DOHH2 (cell line): ENCODE data around the gene RPAP3.

Experiments
- H3F3A ChIP-seq: fragments of 200-600 bp; sonication (generic), shearing (Covaris generic); 2 replicates; pipeline ENCODE4 v1.6.0; 2016; ENCODE audit warnings: antibody characterized with exemption, mild to moderate bottlenecking; ENCODE audit not compliant: control insufficient read depth, insufficient read depth
- H3K27ac ChIP-seq: fragments of 200-600 bp; sonication (generic); 2 replicates; pipeline ENCODE4 v1.5.1; 2014; ENCODE audit warnings: low read depth, mild to moderate bottlenecking, low read length, moderate library complexity
- H3K27me3 ChIP-seq: fragments of 200-600 bp; sonication (generic); 2 replicates; pipeline ENCODE4 v1.6.1; 2014; ENCODE audit warnings: mild to moderate bottlenecking, low read length, mixed read lengths; ENCODE audit not compliant: control insufficient read depth
- H3K36me3 ChIP-seq: fragments of 200-600 bp; sonication (generic); 2 replicates; pipeline ENCODE4 v1.6.1; 2014; ENCODE audit warnings: mild to moderate bottlenecking, low read length, moderate library complexity, mixed read lengths; ENCODE audit not compliant: control insufficient read depth
- H3K4me1 ChIP-seq: fragments of 200-600 bp; sonication (generic); 2 replicates; pipeline ENCODE4 v1.6.1; 2014; ENCODE audit warnings: mild to moderate bottlenecking, low read length, mixed read lengths; ENCODE audit not compliant: control insufficient read depth
- H3K4me2 ChIP-seq: fragments of 200-600 bp; sonication (generic); 2 replicates; pipeline ENCODE4 v1.6.0; 2014; ENCODE audit warnings: mild to moderate bottlenecking, low read length, moderate library complexity
- H3K4me3 ChIP-seq: fragments of 200-600 bp; sonication (generic); 2 replicates; pipeline ENCODE4 v1.5.1; 2014; ENCODE audit warnings: mild to moderate bottlenecking, low read length, mixed read lengths
- H3K79me2 ChIP-seq: fragments of 200-600 bp; sonication (generic); 2 replicates; pipeline ENCODE4 v1.6.1; 2014; ENCODE audit warnings: mild to moderate bottlenecking, low read length, mixed read lengths; ENCODE audit not compliant: control insufficient read depth
- H3K9me2 ChIP-seq: fragments of 200-600 bp; sonication (generic); replicated peaks from 2 replicates; pipeline ENCODE4 v1.6.1; 2014; ENCODE audit warnings: mild to moderate bottlenecking, low read length, mixed read lengths; ENCODE audit not compliant: control insufficient read depth
- H3K9me3 ChIP-seq: fragments of 200-600 bp; sonication (generic); 2 replicates; pipeline ENCODE4 v1.6.1; 2014; ENCODE audit warnings: antibody characterized with exemption, low read length, mixed read lengths; ENCODE audit not compliant: control insufficient read depth, insufficient read depth
- H4K20me1 ChIP-seq: fragments of 200-600 bp; sonication (generic); 2 replicates; pipeline ENCODE4 v1.6.0; 2014; ENCODE audit warnings: low read depth, mild to moderate bottlenecking, antibody characterized with exemption, low read length, moderate library complexity; ENCODE audit not compliant: control insufficient read depth, insufficient read depth
- EZH2phosphoT487 ChIP-seq: fragments of 200-600 bp; sonication (generic); IDR thresholded peaks from 2 replicates; pipeline ENCODE4 v1.6.1; 2017; ENCODE audit warnings: borderline replicate concordance, mild to moderate bottlenecking, antibody characterized with exemption, low read length, moderate library complexity, mixed read lengths
- TF ChIP-seq, protein P1 (sequence below): fragments of 200-600 bp; sonication (generic); IDR thresholded peaks from one replicate; pipeline ENCODE4 v1.5.1; 2014; ENCODE audit warnings: antibody characterized with exemption, mild to moderate bottlenecking, low read depth, low read length; ENCODE audit not compliant: poor library complexity, severe bottlenecking

The RPAP3 gene

DNA sequence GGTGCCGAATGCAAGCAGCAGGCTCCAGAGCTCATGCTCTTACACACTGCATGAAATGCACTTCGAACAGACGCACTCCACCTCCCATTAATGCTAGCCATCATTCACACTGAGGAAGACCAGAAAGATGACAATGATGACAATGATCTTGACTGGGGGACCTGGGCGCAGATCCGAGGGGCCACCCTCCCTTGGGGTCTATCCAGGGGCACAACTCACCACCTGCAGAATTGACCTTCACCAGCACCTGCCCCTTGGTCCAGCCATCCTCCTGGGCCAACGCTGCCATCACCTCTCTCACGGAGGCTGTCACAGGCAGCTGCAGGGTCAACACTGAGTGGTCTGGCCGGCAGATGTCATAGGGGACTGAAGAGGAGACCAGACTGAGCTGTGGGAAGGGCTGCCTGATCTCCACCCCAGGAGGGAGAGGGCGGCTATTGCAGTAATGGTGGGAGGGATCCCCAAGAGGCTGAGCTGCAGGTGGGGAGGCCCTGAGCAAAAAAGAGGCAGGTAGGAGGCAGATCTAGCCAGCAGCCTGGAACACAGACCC lies 37.6 kb upstream of the RPAP3 start:
- Histone ChIP-seq H3K4me1 (peaks cover 34% of the 10 kb centered on the region), H4K20me1 (0 out of 2 replicates have a peak, but pooled peaks cover 5% of the 10 kb centered on the region), H3F3A (peaks cover 10% of the 10 kb centered on the region), H3K4me3 (no peak overlapping the region), H3K36me3 (no peaks in the 10 kb centered on the region), H3K4me2 (no peak overlapping the region), H3K27me3 (peaks cover 29% of the 10 kb centered on the region), H3K9me3 (no peaks in the 10 kb centered on the region), H3K9me2 (no peaks in the 10 kb centered on the region), H3K79me2 (no peaks in the 10 kb centered on the region), H3K27ac (no peak overlapping the region)
- TF ChIP-seq EZH2phosphoT487 = no peak

DNA sequence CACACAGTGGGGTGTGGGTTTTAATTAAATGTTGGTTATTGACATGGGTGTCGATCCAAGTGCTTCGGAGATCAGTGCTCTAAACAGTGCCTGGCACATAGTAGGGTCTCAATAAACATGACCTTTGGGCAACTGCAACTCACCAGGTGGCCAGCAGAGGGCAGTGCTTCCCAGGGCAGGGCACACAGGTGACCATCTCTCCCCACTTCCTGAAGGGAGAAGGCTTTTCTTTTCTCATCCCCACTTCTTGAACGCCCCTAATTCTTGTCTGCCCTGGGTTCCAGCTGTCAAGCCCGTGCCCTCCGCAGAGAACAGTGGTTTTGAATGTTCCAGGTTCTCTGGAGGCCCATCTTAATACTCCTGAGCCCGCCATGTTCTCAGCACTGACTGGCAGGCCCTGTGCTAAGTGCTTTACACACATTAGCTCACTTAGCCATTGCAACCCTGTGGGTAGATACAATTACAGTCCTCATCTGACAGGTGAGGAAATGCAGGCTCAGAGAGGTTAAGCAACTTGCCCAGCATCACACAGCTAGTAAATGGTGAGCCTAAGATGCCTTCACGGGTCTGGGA lies 36.5 kb upstream of the RPAP3 start:
- Histone ChIP-seq H3K36me3 (no peaks in the 10 kb centered on the region), H4K20me1 (no peaks in the 10 kb centered on the region), H3K9me3 (no peaks in the 10 kb centered on the region), H3K4me1 (peaks cover 34% of the 10 kb centered on the region), H3F3A (peaks cover 10% of the 10 kb centered on the region), H3K4me3 (no peak overlapping the region), H3K79me2 (no peaks in the 10 kb centered on the region), H3K27ac (no peak overlapping the region), H3K9me2 (no peaks in the 10 kb centered on the region), H3K27me3 (peaks cover 21% of the 10 kb centered on the region), H3K4me2 (no peak overlapping the region)
- TF ChIP-seq, protein P1, sequence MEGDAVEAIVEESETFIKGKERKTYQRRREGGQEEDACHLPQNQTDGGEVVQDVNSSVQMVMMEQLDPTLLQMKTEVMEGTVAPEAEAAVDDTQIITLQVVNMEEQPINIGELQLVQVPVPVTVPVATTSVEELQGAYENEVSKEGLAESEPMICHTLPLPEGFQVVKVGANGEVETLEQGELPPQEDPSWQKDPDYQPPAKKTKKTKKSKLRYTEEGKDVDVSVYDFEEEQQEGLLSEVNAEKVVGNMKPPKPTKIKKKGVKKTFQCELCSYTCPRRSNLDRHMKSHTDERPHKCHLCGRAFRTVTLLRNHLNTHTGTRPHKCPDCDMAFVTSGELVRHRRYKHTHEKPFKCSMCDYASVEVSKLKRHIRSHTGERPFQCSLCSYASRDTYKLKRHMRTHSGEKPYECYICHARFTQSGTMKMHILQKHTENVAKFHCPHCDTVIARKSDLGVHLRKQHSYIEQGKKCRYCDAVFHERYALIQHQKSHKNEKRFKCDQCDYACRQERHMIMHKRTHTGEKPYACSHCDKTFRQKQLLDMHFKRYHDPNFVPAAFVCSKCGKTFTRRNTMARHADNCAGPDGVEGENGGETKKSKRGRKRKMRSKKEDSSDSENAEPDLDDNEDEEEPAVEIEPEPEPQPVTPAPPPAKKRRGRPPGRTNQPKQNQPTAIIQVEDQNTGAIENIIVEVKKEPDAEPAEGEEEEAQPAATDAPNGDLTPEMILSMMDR = peak; percentile 98
- no peak for TF ChIP-seq EZH2phosphoT487

DNA sequence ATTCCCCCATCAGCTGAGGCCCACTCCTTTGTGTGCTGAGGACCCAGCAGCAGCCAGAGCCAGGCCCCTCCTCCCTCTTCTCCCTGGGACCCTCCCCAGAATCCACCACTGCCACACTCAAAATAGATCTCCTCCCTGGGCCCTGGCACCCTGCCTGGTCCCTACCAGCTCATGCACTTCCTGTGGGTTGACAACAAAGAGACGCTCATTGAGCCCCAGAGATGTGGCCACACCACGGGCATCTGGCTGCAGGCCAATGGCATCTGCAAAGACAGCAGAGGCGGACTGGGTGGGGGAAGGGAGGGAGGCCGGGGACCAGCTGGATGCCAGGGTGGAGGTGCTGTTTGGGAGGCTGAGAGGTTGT lies 35.5 kb upstream of the RPAP3 start:
- TF ChIP-seq, protein P1 = no peak
- TF ChIP-seq EZH2phosphoT487 = no peak
- Histone ChIP-seq H3K79me2 (no peaks in the 10 kb centered on the region), H3K4me2 (peak overlapping the region; percentile 74), H3K27me3 (peaks cover 18% of the 10 kb centered on the region), H4K20me1 (no peaks in the 10 kb centered on the region), H3K9me3 (no peaks in the 10 kb centered on the region), H3K36me3 (no peaks in the 10 kb centered on the region), H3K27ac (peak overlapping the region; percentile 29), H3K4me1 (peaks cover 34% of the 10 kb centered on the region), H3F3A (peaks cover 10% of the 10 kb centered on the region), H3K9me2 (no peaks in the 10 kb centered on the region), H3K4me3 (no peak overlapping the region; the same call in 1 of the 2 replicates)

DNA sequence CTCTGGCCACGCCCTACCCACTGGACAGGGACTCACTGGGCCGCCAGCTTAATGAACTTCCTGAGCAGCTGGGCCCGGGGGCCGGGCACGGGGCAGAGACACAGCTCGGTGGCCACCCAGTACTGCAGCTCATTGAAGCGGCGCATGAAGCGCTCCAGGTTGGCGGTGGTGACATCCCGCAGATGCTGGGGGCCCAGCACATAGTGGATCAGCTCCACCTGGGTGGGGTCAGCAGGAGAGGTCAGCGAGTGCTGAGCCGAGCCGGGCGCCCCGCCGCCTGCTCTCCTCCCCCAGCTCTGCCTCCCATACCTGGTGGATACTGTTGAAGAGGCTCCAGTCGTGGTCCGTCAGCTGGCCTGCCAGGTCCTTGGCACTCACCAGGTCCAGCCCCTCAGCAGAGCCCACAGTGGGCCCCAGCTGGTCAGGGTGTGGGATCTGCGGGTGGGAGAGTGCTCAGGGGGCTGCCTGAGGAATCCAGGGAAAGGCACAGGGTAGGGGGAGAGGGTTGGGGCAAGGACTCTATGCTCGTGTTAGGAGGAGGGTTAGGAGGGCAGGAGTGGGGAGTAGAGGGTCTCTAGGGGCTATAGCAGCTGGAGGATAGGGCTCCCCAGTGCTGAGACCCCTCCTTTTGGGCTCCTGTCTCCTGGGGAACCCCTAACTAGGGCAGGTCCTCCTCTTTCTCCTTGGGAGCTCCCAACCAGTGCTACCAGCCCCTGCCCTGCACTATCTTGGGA lies 34.9 kb upstream of the RPAP3 start:
- Histone ChIP-seq H3K4me1 (peaks cover 34% of the 10 kb centered on the region), H3K27me3 (peaks cover 18% of the 10 kb centered on the region), H3K79me2 (no peaks in the 10 kb centered on the region), H3K9me2 (no peaks in the 10 kb centered on the region), H3K4me2 (peak overlapping the region; percentile 74), H3K4me3 (peak overlapping the region; percentile 43), H3K36me3 (no peaks in the 10 kb centered on the region), H3K27ac (peak overlapping the region; percentile 54), H3K9me3 (no peaks in the 10 kb centered on the region), H4K20me1 (no peaks in the 10 kb centered on the region), H3F3A (peaks cover 10% of the 10 kb centered on the region)
- TF ChIP-seq EZH2phosphoT487 = no peak
- TF ChIP-seq, protein P1 = no peak
